Measurements from ENCODE around the gene SLAMF6.
"Not testable (repeated sequence)": the region's sequence is repeated elsewhere in the genome, so short reads cannot be mapped to it uniquely, and the experiment has no call there.

The SLAMF6 gene

GRCh38 chr1:160504651-160505050 is 18.4 kb downstream of the SLAMF6 start:
- no peak for DNase-seq

- DNase-seq, result no peak
These were observed 20.0 kb downstream of the SLAMF6 start for GRCh38 chr1:160503087-160503486.

- DNase-seq, result no peak
These were observed 22.6 kb downstream of the SLAMF6 start for GRCh38 chr1:160500321-160500990.

DNA sequence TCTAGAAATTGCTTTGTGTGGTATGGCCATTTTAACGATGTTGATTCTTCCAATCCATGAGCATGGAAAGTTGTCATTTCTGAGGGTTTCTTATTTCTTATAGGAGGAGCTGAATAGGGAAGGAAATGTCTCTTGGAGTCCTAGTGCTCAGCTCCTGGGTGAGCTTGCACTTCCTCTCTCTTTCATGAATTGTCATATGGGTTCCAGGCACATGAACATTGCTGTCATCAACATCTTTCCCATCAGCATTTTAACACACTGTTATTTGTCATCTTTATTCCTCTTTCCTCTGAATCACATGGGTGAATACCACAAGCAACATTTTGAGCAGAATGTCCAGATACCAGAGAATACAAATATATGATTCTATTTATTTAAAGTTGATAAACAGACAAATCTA is 23.4 kb downstream of the SLAMF6 start:
- DNase-seq, result no peak

- not testable (repeated sequence) for DNase-seq
These were observed 24.6 kb downstream of the SLAMF6 start for GRCh38 chr1:160498301-160499065.

DNA sequence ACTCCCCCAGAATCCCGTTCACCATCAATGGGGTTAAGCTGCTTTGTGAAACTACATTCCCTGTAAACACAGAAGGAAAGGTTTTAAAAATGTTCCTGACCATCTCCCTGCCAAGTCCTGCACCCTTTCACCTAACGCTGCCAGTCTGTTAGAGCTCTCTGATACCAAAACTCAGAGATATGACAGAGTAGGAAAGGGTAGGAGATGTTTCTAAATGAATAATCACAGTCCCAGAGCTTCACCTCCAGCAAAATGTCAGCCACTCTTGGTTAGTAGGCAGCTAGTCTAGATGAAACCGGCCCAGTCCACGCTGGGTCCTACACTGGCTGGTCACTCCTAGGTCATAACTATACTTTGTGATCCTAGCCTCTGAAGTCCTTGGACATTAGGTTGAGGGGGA is 26.7 kb downstream of the SLAMF6 start:
- no peak for DNase-seq

GRCh38 chr1:160494620-160495019 is 28.4 kb downstream of the SLAMF6 start:
- DNase-seq, result no peak

GRCh38 chr1:160492617-160493016 is 30.4 kb downstream of the SLAMF6 start:
- DNase-seq, result no peak

GRCh38 chr1:160491981-160492380 is 31.1 kb downstream of the SLAMF6 start:
- no peak for DNase-seq

- DNase-seq, result no peak
These were observed 32.0 kb downstream of the SLAMF6 start for GRCh38 chr1:160491017-160491416.

- DNase-seq, result peak; percentile 22
These were observed 33.4 kb downstream of the SLAMF6 start for GRCh38 chr1:160489513-160490261.

DNA sequence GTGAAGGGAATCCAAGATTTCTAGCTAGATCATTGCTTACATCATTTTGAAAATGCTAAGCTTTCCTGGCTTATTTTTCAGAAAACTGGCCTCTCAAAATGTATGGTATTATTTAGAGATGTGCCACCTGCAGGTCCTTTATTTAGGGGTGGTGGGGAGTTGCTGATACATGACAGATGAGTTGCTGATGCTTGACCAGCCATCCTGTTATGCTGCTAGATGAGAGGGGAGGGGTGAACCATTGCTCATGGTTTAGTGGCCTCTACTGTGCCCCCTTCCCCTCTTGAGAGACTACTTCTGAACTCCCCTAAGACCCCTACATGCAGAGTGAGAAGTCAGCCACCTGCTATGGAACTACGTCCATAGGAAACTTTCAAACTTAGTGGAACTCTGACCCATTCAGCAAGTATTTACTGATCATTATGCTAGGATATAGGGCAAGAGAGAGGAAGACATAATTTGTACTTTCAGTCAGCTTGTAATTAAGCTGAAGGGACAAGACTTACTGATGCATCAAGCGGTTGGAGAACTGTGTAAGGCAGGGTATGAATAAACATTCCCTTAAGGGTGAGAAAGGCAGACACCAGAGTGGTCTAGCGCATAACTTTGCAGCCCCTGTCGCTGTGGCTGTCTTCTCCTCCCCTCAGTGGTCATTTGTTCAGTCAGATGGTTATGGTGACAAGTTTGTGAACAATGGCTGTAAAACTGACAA is 34.6 kb downstream of the SLAMF6 start:
- no peak for DNase-seq

GRCh38 chr1:160486453-160486852 is 36.6 kb downstream of the SLAMF6 start:
- DNase-seq, result no peak

GRCh38 chr1:160483505-160484185 is 39.4 kb downstream of the SLAMF6 start:
- no peak for DNase-seq

DNA sequence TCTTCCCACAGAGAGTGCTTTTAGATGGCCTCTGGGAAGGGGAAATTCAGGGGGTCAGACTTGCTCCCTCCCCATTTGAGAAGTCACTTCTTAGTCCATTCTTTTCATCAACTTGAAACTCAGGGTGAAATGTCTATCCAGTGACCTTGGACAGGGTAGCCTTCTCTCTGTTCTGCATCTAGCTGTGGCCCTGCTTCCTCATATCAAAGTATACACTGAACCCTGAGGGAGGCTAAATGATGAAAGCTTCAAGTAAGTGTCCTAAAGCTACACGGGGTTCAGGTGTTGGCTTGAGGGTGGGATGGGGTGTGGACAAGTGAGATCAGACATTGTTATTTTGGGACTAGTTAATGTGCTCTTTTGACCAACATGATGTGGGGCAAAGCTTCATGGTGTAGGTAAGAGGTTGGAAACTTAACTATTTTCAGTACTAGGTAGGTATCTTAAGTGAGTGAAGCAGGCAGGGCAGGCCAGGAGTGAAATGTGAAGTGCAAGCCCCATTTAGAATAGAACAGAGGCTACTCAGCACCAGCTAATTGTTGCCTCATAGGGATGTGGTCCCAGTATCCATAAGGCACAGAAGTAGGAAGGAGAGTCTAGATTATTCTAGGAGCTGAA is 41.0 kb downstream of the SLAMF6 start:
- DNase-seq, result no peak

- not testable (repeated sequence) for DNase-seq
These were observed 42.3 kb downstream of the SLAMF6 start for GRCh38 chr1:160480781-160481180.

- not testable (repeated sequence) for DNase-seq
These were observed 44.0 kb downstream of the SLAMF6 start for GRCh38 chr1:160479091-160479490.

GRCh38 chr1:160474392-160475242 is 48.4 kb downstream of the SLAMF6 start:
- no peak for DNase-seq

DNA sequence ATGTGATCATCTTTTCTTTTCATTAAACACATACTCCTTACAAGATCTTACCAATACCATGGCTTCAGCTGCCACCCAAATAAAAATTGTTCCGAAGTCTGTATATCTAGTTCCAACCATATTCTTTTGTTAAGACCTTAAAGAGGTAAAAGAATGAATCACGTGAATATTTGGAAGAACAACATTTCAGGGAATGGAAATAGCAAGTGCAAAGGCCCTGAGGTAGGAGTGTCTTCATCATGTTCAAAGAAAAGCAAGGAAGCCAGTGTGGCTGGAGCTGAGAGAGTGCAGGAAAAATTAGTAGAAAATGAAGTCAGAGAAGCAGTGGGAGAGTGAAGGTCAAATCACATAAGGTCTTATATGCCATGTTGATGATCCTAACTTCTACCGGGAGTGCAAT is 50.9 kb downstream of the SLAMF6 start:
- DNase-seq, result no peak

GRCh38 chr1:160471253-160471652 is 51.8 kb downstream of the SLAMF6 start:
- DNase-seq, result no peak

GRCh38 chr1:160467576-160467975 is 55.5 kb downstream of the SLAMF6 start:
- no peak for DNase-seq
